Small intestine (tissue), 7 donors: ENCODE data around the gene OTOA. TPM values are rescaled to one million over a fixed set of nuclear protein-coding genes. Genes with fewer than 3 reads are reported as not detected.
"Not testable (repeated sequence)": the region's sequence is repeated elsewhere in the genome, so short reads cannot be mapped to it uniquely, and the experiment has no call there.

Source experiments
- DNase-seq, 2 donors: peaks; one replicate each; pipeline versions ENCODE4 v3.0.0 to v3.0.0-alpha.2; 2013
- FAIRE-seq: peaks from 2 replicates; lab custom pipeline; 2012; peaks lifted over from hg19 to GRCh38; lab: Jason Lieb, UNC
- H3K27ac ChIP-seq, 3 donors: one replicate each; pipeline ENCODE4 v1.5.1; 2013; ENCODE audit warnings: low read length in 2 of 3, mild to moderate bottlenecking in 2 of 3, control low read depth in 1 of 3, inconsistent platforms in 1 of 3, low read depth in 1 of 3, moderate library complexity in 1 of 3
- H3K27me3 ChIP-seq, 3 donors: one replicate each; pipeline ENCODE4 v1.6.1; 2013; ENCODE audit warnings: low read length in 3 of 3, inconsistent platforms in 1 of 3; ENCODE audit not compliant: control insufficient read depth in 3 of 3, insufficient read depth in 3 of 3
- H3K36me3 ChIP-seq, 3 donors: one replicate each; pipeline ENCODE4 v1.6.1; 2013; ENCODE audit warnings: low read length in 3 of 3, inconsistent platforms in 1 of 3, low read depth in 1 of 3, mild to moderate bottlenecking in 1 of 3, moderate library complexity in 1 of 3; ENCODE audit not compliant: control insufficient read depth in 3 of 3, insufficient read depth in 2 of 3
- H3K4me1 ChIP-seq, 3 donors: one replicate each; pipeline ENCODE4 v1.6.1; 2013; ENCODE audit warnings: low read length in 2 of 3, inconsistent platforms in 1 of 3, low read depth in 1 of 3, mild to moderate bottlenecking in 1 of 3, moderate library complexity in 1 of 3; ENCODE audit not compliant: control insufficient read depth in 3 of 3, insufficient read depth in 2 of 3
- H3K4me3 ChIP-seq, 3 donors: one replicate each; pipeline ENCODE4 v1.5.1; 2013; ENCODE audit warnings: low read length in 3 of 3, control low read depth in 1 of 3, inconsistent platforms in 1 of 3, low read depth in 1 of 3, mild to moderate bottlenecking in 1 of 3, moderate library complexity in 1 of 3
- H3K9me3 ChIP-seq, 2 donors: one replicate each; pipeline ENCODE4 v1.6.1; 2013; ENCODE audit warnings: low read depth in 1 of 2, low read length in 1 of 2; ENCODE audit not compliant: control insufficient read depth in 2 of 2, insufficient read depth in 1 of 2
- WGBS, 3 donors: extraction: QIAGEN DNeasy Blood & Tissue Kit; methylation state at CpG; one replicate each; pipeline ENCODE4 v1.1.7; 2013; 5-methylcytosine and 5-hydroxymethylcytosine counted together
- polyA plus RNA-seq, 4 donors: library from polyadenylated mRNA; stranded (reverse) in 3 of 4; unstranded in 1 of 4; fragments of 200-250 nt in 3 of 4; fragments of 120-200 nt in 1 of 4; gene quantifications; one replicate each; pipeline versions ENCODE4 v1.2.1 to v1.2.3, GENCODE V29; 2013
- donor health status: healthy with polysubstance abuse.
- donor health status: control.
- donor health status: control.
- donor health status: Bipolar disorder and iron deficiency.
- donor health status: healthy.

Gene OTOA
- polyA plus RNA-seq, 4 donors = 0.03 to 0.27 (median 0.09) TPM; not detected in 1

DNA sequence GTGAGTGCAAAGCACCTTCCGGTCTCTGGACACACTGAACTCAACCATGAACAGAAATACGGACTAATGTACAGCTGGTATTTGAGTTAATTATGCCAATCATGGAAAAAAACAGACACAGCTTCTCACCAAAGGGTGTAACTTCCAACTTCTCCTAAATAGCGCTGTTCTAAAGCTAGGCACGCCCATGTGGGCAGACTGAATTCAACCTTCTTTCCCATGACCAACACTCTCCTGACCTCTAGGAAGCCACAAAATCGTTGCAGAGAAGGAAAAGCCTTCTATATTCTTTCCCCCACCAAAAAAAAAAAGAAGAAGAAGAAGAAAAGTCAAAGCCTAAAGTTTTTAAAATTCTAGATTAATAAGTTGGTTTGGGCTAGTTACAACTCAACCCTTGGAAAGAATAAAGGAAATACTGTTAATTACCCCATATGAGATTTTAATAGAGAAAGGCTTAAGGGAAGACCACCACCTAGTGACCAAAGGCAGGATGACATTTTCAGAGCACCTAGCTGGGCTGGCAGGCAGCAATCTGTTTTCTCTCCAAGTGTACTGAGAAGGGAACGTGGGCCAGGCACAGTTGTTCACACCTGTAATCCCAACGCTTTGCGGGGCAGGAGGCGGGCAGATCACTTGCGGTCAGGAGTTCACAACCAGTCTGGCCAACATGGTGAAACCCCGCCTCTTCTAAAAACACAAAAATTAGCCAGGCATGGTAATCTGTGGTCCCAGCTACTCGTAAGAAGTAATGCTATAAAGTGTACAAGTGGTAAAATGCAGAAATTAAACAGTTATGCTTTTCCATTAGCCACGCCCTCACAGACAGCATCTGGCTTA lies 138.0 kb downstream of the OTOA start:
- not testable (repeated sequence) for H3K36me3 ChIP-seq, H3K4me1 ChIP-seq, H3K9me3 ChIP-seq, H3K27me3 ChIP-seq, FAIRE-seq, H3K4me3 ChIP-seq
- 62 to 86% (median 78%) methylated on average over 10 to 11 of the region's 13 CpGs for WGBS, 3 donors
- peak; percentile 1 to 33 for DNase-seq
- peak overlapping the region in 1 of 3 donors; percentile 31 for H3K27ac ChIP-seq

DNA sequence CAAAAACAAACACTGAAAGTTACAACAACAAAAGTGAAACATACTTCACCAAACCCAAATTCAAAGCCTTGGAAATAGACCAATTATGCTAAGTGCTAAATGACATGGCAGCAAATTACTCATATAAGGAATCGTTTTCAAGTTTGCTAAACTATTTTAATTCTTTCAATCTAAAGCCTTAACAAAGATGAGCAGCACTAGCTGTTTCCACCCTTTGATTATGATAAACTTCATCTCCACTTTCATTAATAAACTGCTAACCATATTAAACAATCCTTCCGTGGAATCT lies 138.6 kb downstream of the OTOA start:
- not testable (repeated sequence) for H3K36me3 ChIP-seq, H3K27ac ChIP-seq, FAIRE-seq, H3K9me3 ChIP-seq, H3K27me3 ChIP-seq, H3K4me3 ChIP-seq, DNase-seq, H3K4me1 ChIP-seq
- WGBS, 3 donors = 49 to 72% (median 49%) methylated on average over 2 of the region's 2 CpGs

Other genes with a start within 250 kb of the OTOA start
- 100 to 1,000 TPM in 1 of 4 donors, 10 to 100 TPM in 3; 38.7 to 171 (median 61.0) TPM for gene METTL9, start 64.4 kb upstream of the OTOA start, polyA plus RNA-seq
- gene IGSF6, start 11.4 kb upstream of the OTOA start, polyA plus RNA-seq = 1 to 10 TPM in 3 of 4 donors, under 1 TPM in 1; 0.45 to 6.5 (median 2.3) TPM
- gene NPIPB4, start 193.8 kb downstream of the OTOA start, polyA plus RNA-seq = 100 to 1,000 TPM in 1 of 4 donors, 10 to 100 TPM in 2, 1 to 10 TPM in 1; 9.2 to 109 (median 14.4) TPM